Uterus (tissue), 4 donors: ENCODE data around the gene XKRX. TPM values are rescaled to one million over a fixed set of nuclear protein-coding genes. Genes with fewer than 3 reads are reported as not detected.

Experiments
- DNase-seq, 2 donors: peaks; one replicate each; pipeline ENCODE4 v3.0.0-alpha.2; 2019 to 2020
- H3K27ac ChIP-seq, 2 donors: fragments of 200-600 bp; sonication (generic); 1 replicate in 1 of 2; 2 replicates in 1 of 2; pipeline ENCODE4 v1.5.1; 2016 to 2018
- H3K27me3 ChIP-seq, 2 donors: fragments of 200-600 bp; sonication (generic); one replicate each; pipeline ENCODE4 v1.5.1; 2018 to 2019; ENCODE audit warnings: control low read depth in 1 of 2
- H3K36me3 ChIP-seq, 2 donors: fragments of 200-600 bp; sonication (generic); one replicate each; pipeline ENCODE4 v1.5.1; 2019; ENCODE audit warnings: control low read depth in 1 of 2
- H3K4me1 ChIP-seq, 2 donors: fragments of 200-600 bp; sonication (generic); one replicate each; pipeline ENCODE4 v1.5.1; 2018 to 2019; ENCODE audit warnings: control low read depth in 1 of 2
- H3K4me3 ChIP-seq, 2 donors: fragments of 200-600 bp; sonication (generic); 1 replicate in 1 of 2; 2 replicates in 1 of 2; pipeline ENCODE4 v1.5.1; 2018 to 2019; ENCODE audit warnings: mild to moderate bottlenecking in 1 of 2
- H3K9me3 ChIP-seq, 2 donors: fragments of 200-600 bp; sonication (generic); one replicate each; pipeline ENCODE4 v1.5.1; 2019; ENCODE audit warnings: control low read depth in 1 of 2
- POLR2A ChIP-seq, 2 donors: fragments of 450-650 bp; IDR thresholded peaks; one replicate each; pipeline ENCODE4 v1.6.1; 2016; ENCODE audit warnings: antibody characterized with exemption in 2 of 2, mild to moderate bottlenecking in 1 of 2, moderate library complexity in 1 of 2
- intact Hi-C: fragments of 100-400 bp; cut with DNase I; formaldehyde crosslinking; loops from one replicate; pipeline ENCODE4 v1.15.1; 2023; ENCODE audit warnings: low total_unique reads
- total RNA-seq, 4 donors: library from RNA; depleted of rRNA in 3 of 4; stranded (reverse); fragments of >200 nt in 3 of 4; gene quantifications; one replicate each; pipeline versions ENCODE4 v1.1.0 to v1.2.4, GENCODE V29; 2014 to 2023
- TF ChIP-seq, protein P1 (sequence below), 4 experiments: fragments of 200-600 bp in 2 of 4; fragments of 450-650 bp in 2 of 4; sonication (generic) in 2 of 4; IDR thresholded peaks; one replicate each; pipeline ENCODE4 v1.5.1; 2016 to 2019; ENCODE audit warnings: antibody characterized with exemption in 4 of 4, mild to moderate bottlenecking in 2 of 4, moderate library complexity in 1 of 4
- donor health status: DM: yes; HTN: yes; CAD: no.

The XKRX gene
- total RNA-seq, 4 donors from 2014 or later = 0.24 to 1.3 (median 0.59) TPM; not detected in 1

DNA sequence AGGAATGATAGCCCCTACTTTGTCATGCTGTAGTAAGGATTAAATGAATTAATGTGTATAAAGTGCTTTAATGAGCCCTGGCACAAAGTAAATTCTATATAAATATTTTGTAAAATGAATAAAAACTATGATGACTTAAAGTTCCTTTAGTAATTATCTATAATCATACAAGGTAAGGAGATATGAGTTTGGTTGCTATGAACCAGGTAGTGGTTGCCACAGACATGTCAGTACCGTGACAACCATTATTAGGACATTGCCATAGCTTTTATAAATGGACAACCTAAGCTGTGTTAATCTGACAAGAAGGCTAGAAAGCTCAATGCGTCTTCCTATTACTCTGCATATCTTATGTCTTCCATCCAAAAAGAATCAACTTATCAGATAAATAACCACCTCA is 40.7 kb upstream of the XKRX start, which contains the start of gene ARL13A:
Gene ARL13A, plus strand, starts transcription at position 301 of the 400 bp plus-strand sequence. CDS start 3,982 bp downstream, outside the sequence.
- H3K27me3 ChIP-seq = no peaks in the 10 kb centered on the region
- no peak within 1 kb of the TSS for H3K4me3 ChIP-seq
- TF ChIP-seq, protein P1, sequence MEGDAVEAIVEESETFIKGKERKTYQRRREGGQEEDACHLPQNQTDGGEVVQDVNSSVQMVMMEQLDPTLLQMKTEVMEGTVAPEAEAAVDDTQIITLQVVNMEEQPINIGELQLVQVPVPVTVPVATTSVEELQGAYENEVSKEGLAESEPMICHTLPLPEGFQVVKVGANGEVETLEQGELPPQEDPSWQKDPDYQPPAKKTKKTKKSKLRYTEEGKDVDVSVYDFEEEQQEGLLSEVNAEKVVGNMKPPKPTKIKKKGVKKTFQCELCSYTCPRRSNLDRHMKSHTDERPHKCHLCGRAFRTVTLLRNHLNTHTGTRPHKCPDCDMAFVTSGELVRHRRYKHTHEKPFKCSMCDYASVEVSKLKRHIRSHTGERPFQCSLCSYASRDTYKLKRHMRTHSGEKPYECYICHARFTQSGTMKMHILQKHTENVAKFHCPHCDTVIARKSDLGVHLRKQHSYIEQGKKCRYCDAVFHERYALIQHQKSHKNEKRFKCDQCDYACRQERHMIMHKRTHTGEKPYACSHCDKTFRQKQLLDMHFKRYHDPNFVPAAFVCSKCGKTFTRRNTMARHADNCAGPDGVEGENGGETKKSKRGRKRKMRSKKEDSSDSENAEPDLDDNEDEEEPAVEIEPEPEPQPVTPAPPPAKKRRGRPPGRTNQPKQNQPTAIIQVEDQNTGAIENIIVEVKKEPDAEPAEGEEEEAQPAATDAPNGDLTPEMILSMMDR (IDR thresholded peaks at IDR 0.05) = no peak
- TF ChIP-seq POLR2A (IDR thresholded peaks at IDR 0.05) = no peak

DNA sequence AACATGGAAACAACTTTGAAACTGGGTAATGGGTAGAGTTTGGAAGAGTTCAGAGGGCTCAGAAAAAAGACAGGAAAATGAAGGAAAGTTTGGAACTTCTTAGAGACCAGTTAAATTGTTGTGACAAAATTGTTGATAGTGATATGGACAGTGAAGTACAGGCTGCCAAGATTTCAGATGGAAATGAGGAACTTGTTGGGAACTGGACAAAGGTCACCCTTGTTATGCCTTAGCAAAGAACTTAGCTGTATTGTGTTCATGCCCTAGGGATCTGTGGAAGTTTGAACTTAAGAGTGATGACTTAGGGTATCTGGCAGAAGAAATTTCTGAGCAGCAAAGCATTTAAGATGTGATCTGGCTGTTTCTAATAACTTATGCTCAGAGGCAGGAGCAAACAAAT is 35.6 kb upstream of the XKRX start:
- intact Hi-C loops = no loop called here
- Histone ChIP-seq H3K27ac (no peak overlapping the region), H3K4me1 (no peaks in the 10 kb centered on the region), H3K27me3 (no peaks in the 10 kb centered on the region), H3K36me3 (no peaks in the 10 kb centered on the region), H3K4me3 (no peak overlapping the region), H3K9me3 (no peaks in the 10 kb centered on the region)
- DNase-seq = no peak
- TF ChIP-seq, protein P1 (IDR thresholded peaks at IDR 0.05) = no peak
- no peak for TF ChIP-seq POLR2A (IDR thresholded peaks at IDR 0.05)

More for the DNA sequence above, 40.7 kb upstream of the XKRX start, which contains the start of gene ARL13A:
- intact Hi-C loops = no loop called here
- Histone ChIP-seq H3K27ac (no peak within 1 kb of the TSS), H3K36me3 (no peaks in the 10 kb centered on the region), H3K4me1 (no peaks in the 10 kb centered on the region), H3K9me3 (no peaks in the 10 kb centered on the region)
- DNase-seq = no peak

DNA sequence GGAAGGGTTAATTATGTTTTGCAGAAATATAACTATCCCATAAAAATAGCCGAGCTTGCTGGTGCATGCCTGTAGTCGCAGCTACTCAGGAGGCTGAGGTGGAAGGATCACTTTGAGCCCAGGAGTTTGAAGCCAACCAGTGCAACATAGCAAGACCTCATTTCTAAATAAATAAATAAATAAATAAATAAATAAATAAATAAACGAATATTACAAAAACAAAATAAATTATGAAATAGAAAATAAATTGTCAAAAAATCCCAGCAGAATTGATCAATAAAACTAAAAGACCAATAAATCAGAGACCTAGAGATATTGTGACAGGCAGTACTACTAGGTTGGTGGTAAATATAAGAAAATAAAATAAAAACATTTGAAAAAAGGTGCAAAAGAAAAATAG is 34.1 kb upstream of the XKRX start:
- H3K36me3 ChIP-seq = no peaks in the 10 kb centered on the region
- no peaks in the 10 kb centered on the region for H3K9me3 ChIP-seq
- DNase-seq = no peak
- H3K27me3 ChIP-seq = peaks cover 0 to 3% of the 10 kb centered on the region in 2 donors
- no peak overlapping the region for H3K27ac ChIP-seq
- TF ChIP-seq, protein P1 (IDR thresholded peaks at IDR 0.05) = no peak
- TF ChIP-seq POLR2A (IDR thresholded peaks at IDR 0.05) = no peak
- no peak overlapping the region for H3K4me3 ChIP-seq
- H3K4me1 ChIP-seq = no peaks in the 10 kb centered on the region
- intact Hi-C loops = no loop called here

DNA sequence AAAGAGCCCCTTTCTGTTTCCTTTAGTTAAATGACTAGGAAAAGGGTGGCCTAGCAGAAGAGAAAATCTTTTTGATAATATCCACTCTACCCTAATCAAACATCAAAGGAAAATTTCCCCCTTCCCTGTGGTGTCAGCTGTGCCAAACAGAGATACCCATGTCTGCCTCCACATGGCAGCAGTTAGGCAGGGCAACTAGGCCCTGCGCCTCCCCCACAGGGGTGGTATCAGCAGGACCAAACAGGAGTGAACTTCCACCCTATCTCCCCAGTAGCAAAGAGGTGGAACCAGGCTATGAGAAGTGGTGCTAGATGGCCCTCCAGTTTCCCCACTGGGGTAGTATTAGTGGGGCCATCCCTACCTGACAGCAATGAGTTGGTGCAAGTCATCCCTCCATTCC is 19.8 kb upstream of the XKRX start:
- Histone ChIP-seq H3K27me3 (no peaks in the 10 kb centered on the region), H3K36me3 (no peaks in the 10 kb centered on the region), H3K4me3 (no peak overlapping the region), H3K4me1 (no peaks in the 10 kb centered on the region), H3K9me3 (no peaks in the 10 kb centered on the region), H3K27ac (no peak overlapping the region)
- DNase-seq = no peak
- TF ChIP-seq, protein P1 (IDR thresholded peaks at IDR 0.05) = no peak
- no peak for TF ChIP-seq POLR2A (IDR thresholded peaks at IDR 0.05)
- intact Hi-C loops = no loop called here

DNA sequence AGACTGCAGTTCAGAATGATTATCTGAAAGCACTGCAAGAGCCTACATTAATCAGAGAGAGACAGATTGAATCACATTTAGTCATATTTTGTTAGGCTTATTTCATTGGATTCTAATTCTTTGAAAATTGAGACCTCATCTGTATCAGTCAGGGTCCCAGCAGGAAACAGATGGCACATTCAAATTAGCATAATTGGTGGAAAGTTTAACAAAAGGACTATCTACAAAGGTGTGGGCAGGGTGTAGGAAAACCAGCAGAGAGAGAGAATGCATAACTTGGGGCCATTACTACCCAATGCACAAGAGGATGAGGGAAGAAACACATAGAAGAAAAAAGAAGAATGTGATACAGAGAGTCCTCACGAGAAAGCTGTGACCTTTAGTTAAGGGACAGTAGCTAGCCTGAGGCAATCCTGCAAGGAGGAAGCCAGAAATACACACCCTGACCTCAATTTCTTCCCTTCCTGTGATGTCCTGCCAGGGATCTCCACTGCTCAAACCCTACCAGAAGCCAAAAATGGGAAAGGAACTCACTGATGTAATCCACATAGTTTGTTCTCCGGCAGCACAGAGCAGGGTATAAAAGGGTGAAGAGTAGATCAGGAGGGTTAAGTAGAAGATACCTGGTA is 17.7 kb upstream of the XKRX start:
- intact Hi-C loops = no loop called here
- Histone ChIP-seq H3K27me3 (no peaks in the 10 kb centered on the region), H3K4me1 (no peaks in the 10 kb centered on the region), H3K36me3 (no peaks in the 10 kb centered on the region), H3K27ac (no peak overlapping the region), H3K9me3 (no peaks in the 10 kb centered on the region), H3K4me3 (no peak overlapping the region)
- DNase-seq = no peak
- TF ChIP-seq POLR2A (IDR thresholded peaks at IDR 0.05) = no peak
- TF ChIP-seq, protein P1 (IDR thresholded peaks at IDR 0.05) = no peak
